ENCODE data around the gene HIC1.
A peak's percentile ranks its signal among the peaks of the same experiment; 100 is the strongest.
"Not testable (repeated sequence)": the region's sequence is repeated elsewhere in the genome, so short reads cannot be mapped to it uniquely, and the experiment has no call there.

Gene HIC1

GRCh38 chr17:2054512-2055291, at the start of gene HIC1:
Gene HIC1, plus strand, starts transcription at chr17:2055103. Its CDS starts 1,588 bp downstream, at chr17:2056691.
- DNase-seq (ENCODE audit: low read depth in 2 of 2): peak in 1 of 2 donors; percentile 75

GRCh38 chr17:2008332-2009126, 46.4 kb upstream of the HIC1 start:
- DNase-seq (ENCODE audit: low read depth in 2 of 2): no peak

DNA sequence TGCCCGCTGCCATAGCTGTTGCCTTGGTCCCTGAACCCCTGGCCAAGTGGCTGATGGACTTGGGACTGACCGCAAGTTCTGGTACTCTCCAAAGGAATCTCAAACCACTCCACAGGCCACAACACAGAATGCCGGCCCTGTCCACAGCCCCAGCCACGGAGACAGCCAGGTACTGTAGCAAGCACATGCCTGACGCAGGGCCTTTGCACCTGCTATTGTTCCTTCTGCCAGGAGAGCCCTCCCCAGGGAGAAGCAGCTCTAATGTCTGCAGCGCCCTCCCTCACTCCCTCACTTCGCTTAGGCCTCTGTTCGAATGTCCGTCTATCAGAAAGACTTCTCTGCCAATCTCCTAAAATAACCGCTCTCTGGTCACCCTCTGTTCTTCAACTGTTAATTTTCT, 45.2 kb upstream of the HIC1 start:
- DNase-seq (ENCODE audit: low read depth in 2 of 2): no peak

GRCh38 chr17:2011411-2012371, 43.2 kb upstream of the HIC1 start:
- DNase-seq (ENCODE audit: low read depth in 2 of 2): no peak

DNA sequence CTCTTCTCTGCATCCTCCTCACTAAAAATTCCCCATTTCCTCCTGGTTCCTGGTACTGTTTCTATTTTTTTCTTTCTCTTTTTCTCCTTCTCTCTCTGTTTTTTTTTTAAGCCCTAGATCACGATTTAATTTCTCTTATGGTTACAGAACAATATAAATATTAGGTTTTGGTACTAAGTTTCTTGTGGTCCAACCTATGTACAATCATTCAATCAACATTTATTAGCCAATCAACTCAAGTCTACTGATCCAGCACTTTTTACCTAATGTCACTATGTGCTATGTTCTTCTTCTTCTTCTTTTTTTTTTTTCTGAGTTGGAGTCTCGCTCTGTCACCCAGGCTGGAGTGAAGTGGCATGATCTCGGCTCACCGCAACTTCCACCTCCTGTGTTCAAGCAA, 42.4 kb upstream of the HIC1 start:
- no peak for DNase-seq (ENCODE audit: low read depth in 2 of 2)

GRCh38 chr17:2013220-2013993, 41.5 kb upstream of the HIC1 start:
- DNase-seq (ENCODE audit: low read depth in 2 of 2): not testable (repeated sequence)

- DNase-seq (ENCODE audit: low read depth in 2 of 2): no peak
Measured at GRCh38 chr17:2013994-2014317, 40.9 kb upstream of the HIC1 start.

GRCh38 chr17:2015314-2015713, 39.6 kb upstream of the HIC1 start:
- no peak for DNase-seq (ENCODE audit: low read depth in 2 of 2)

DNA sequence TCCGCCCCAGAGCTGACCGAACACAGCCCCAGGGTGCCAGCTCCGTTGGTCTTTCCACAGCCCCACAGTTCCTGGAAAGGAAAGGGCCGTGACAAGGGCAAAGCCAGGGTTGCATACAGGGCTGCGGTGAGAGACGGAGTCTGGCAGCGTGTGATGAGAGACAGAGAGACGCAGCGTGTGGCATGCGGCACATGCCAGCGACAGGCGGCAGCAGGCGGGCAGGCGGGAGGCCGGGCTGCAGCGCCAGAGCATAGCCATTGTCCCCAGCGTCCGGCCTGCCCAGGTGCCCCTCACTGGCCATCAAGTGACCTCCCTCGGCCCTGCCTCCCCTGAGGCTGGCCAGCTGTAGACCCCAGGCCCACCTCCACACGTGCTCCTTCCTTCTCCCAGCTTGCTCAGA, 38.4 kb upstream of the HIC1 start:
- no peak for DNase-seq (ENCODE audit: low read depth in 2 of 2)

GRCh38 chr17:2017274-2017941, 37.5 kb upstream of the HIC1 start:
- DNase-seq (ENCODE audit: low read depth in 2 of 2): no peak

DNA sequence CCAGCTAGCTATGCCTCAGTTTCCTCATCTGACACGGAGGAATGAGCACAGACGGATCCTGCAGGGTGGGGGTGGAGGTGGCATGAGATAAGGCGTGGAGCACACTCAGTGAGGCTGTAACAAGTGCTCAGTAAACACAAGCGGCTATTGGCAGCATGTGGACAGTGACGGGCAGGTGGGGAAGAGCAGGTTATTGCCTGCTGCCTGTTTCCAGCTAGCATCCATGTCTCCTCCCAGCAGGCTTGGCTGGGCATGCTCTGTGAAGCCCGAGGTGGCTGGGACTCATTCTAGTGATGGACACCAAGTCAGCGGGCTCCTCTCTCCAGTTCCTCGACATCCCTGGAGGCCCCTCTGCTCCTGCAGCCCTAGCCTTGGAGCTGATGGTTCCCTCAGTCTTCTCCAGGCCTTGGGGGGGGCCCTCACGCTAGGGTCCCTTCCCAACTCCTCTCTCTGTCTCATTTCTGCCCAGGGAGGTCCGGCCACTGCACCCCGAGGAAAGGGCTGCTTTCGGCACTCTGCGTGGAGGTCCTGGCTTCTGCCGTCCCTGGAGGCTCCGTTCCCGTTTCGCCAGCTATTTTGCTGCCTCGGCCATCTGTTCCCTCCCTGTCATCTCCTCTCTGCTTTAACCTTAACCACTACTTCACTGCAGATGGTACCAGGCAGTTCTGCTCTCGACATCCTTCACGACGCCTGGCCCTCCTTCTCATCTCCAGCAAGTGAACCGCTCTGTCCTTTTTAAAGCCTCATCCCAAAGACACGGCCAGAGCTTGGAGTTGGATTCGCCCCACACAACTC, 36.0 kb upstream of the HIC1 start:
- no peak for DNase-seq (ENCODE audit: low read depth in 2 of 2)

- DNase-seq (ENCODE audit: low read depth in 2 of 2): no peak
Measured at GRCh38 chr17:2019723-2020122, 35.2 kb upstream of the HIC1 start.

DNA sequence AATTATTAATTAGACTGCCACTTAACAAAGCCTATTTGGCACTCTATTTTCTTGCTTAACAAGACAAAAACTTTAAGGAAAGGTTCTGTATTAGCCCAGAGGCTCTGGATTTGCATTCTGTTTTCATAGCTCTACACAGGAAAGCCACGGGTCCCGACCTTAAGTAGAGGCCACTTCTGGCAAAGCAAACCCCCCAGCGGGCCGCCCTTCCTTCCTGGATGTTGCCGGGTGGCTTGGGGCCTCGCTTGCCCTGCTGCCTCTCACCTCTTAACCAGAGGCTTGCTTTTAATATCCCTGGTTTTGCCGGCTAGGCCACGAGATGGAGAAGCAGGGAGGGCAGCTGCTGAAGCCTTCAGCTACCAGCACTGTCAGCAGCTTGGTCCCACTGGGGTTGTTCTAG, 34.2 kb upstream of the HIC1 start:
- DNase-seq (ENCODE audit: low read depth in 2 of 2): no peak

- no peak for DNase-seq (ENCODE audit: low read depth in 2 of 2)
Measured at GRCh38 chr17:2022647-2023240, 32.2 kb upstream of the HIC1 start.

GRCh38 chr17:2023256-2023655, 31.6 kb upstream of the HIC1 start:
- no peak for DNase-seq (ENCODE audit: low read depth in 2 of 2)

GRCh38 chr17:2023692-2024571, 31.0 kb upstream of the HIC1 start:
- peak in 1 of 2 donors; percentile 29 for DNase-seq (ENCODE audit: low read depth in 2 of 2)

DNA sequence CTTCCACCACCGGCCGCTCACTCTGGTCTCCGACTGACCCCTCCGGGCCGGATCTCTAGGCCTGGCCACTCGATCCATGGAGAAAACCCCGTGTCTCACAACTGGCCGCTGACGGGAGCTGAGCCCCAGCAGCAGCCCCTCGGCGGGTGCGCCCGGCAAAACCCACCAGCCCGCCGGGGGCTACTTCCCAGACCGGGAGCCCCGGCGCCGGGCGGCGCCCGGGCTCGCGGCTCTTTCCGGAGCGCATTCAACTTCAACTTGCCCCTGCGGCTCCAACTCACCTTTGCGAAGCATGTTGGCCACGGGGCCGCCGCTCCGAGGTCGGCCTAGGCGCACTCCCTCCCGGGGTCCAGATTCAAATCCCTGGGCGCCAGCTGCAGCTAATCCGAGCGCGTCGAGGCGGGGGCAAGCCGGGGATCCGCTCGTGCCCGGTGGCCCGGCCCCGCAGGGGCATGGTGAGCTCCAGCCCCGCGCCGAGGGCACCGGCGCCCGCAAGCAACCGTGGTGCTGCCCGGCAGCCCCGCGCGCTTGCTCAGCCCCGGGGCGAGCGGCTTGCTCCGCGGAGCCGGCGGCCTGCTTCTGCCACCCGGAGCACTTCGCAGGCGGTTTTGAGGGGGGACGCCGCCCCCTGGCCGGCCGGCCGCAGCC, 30.2 kb upstream of the HIC1 start:
- DNase-seq (ENCODE audit: low read depth in 2 of 2): no peak

DNA sequence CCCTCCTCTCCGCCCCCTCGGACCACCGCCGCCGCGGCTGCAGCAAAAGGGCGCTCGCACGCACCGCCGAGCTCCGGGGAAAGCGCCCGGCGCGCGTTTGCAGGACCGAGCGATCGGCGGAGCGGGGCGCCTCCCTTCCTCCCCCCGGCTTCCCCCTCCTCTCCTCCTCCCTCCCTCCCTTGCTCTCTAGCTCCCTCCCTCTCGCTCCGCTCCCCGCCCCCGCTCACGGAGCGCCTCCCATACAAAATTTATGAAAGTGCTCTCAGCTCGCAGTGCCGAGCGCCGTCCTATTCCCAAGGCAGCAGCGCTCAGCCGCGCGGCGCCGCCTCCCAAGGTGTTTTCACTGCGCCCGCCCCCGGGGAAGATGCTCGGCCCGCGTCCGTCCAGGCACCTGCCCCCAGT, 29.7 kb upstream of the HIC1 start, which contains the start of gene RTN4RL1:
TSS of gene RTN4RL1 (minus strand) at position 115 of the 402 bp plus-strand sequence. CDS start 469 bp downstream, outside the sequence.
- peak; percentile 63 to 70 for DNase-seq (ENCODE audit: low read depth in 2 of 2)
